GM12891 (cell line): ENCODE data around the gene CHCHD6.

ENCODE experiments used
- DNase-seq: peaks from one replicate; pipeline ENCODE4 v3.0.0; 2011; ENCODE audit warnings: low spot score; ENCODE audit not compliant: insufficient read length
- FAIRE-seq: peaks from 2 replicates; lab custom pipeline; 2011; peaks lifted over from hg19 to GRCh38; lab: Jason Lieb, UNC
- PAX5 ChIP-seq: IDR thresholded peaks from 2 replicates; pipeline ENCODE4 v1.6.1; 2011; ENCODE audit warnings: low read length, moderate library complexity, mild to moderate bottlenecking; ENCODE audit not compliant: insufficient read depth, severe bottlenecking
- POLR2A ChIP-seq: IDR thresholded peaks from 2 replicates; pipeline ENCODE4 v1.6.1; 2011; ENCODE audit warnings: low read depth, low read length, control low read depth
- POLR2AphosphoS5 ChIP-seq: IDR thresholded peaks from 2 replicates; pipeline ENCODE4 v1.6.1; 2011; ENCODE audit warnings: low read depth, low read length, control low read depth
- POU2F2 ChIP-seq: IDR thresholded peaks from 2 replicates; pipeline ENCODE4 v1.6.1; 2011; ENCODE audit warnings: low read depth, mild to moderate bottlenecking, control low read depth, low read length, moderate library complexity
- SPI1 ChIP-seq: IDR thresholded peaks from 2 replicates; pipeline ENCODE4 v1.6.1; 2011; ENCODE audit warnings: low read depth, low read length, control low read depth
- TAF1 ChIP-seq: IDR thresholded peaks from 2 replicates; pipeline ENCODE4 v1.6.1; 2011; ENCODE audit warnings: low read depth, low read length, control low read depth

The CHCHD6 gene

GRCh38 chr3:126914226-126914625 lies 210.2 kb downstream of the CHCHD6 start:
- DNase-seq (no peak), FAIRE-seq (no peak)
- no peak for TF ChIP-seq POLR2A
- no peak for TF ChIP-seq POU2F2
- no peak for TF ChIP-seq PAX5
- TF ChIP-seq SPI1: no peak
- no peak for TF ChIP-seq POLR2AphosphoS5
- no peak for TF ChIP-seq TAF1

- FAIRE-seq (no peak), DNase-seq (no peak)
- no peak for TF ChIP-seq POLR2A
Observed at GRCh38 chr3:126915015-126915414, 211.0 kb downstream of the CHCHD6 start.

GRCh38 chr3:126916546-126916945 lies 212.5 kb downstream of the CHCHD6 start:
- no peak for TF ChIP-seq POLR2AphosphoS5
- no peak for TF ChIP-seq POLR2A
- no peak for TF ChIP-seq POU2F2
- DNase-seq: no peak
- no peak for FAIRE-seq

GRCh38 chr3:126917232-126917804 lies 213.3 kb downstream of the CHCHD6 start:
- DNase-seq: no peak
- no peak for TF ChIP-seq POU2F2
- no peak for TF ChIP-seq TAF1
- no peak for TF ChIP-seq POLR2AphosphoS5
- no peak for TF ChIP-seq POLR2A
- no peak for TF ChIP-seq PAX5
- TF ChIP-seq SPI1: no peak
- no peak for FAIRE-seq

- TF ChIP-seq PAX5 (no peak), SPI1 (no peak), POLR2A (no peak), POU2F2 (no peak), TAF1 (no peak), POLR2AphosphoS5 (no peak)
- no peak for FAIRE-seq
- DNase-seq: no peak
Observed at GRCh38 chr3:126918355-126918821, 214.3 kb downstream of the CHCHD6 start.

- TF ChIP-seq SPI1: no peak
- no peak for TF ChIP-seq POU2F2
- TF ChIP-seq POLR2AphosphoS5: no peak
- no peak for TF ChIP-seq TAF1
- TF ChIP-seq PAX5: no peak
- TF ChIP-seq POLR2A: no peak
- no peak for FAIRE-seq
- no peak for DNase-seq
Observed at GRCh38 chr3:126921085-126921824, 217.2 kb downstream of the CHCHD6 start.

- TF ChIP-seq POLR2AphosphoS5: no peak
- no peak for TF ChIP-seq POLR2A
- no peak for TF ChIP-seq TAF1
- FAIRE-seq: no peak
Observed at GRCh38 chr3:126922466-126922865, 218.4 kb downstream of the CHCHD6 start.

GRCh38 chr3:126923423-126923822 lies 219.4 kb downstream of the CHCHD6 start:
- DNase-seq: no peak
- no peak for FAIRE-seq
- no peak for TF ChIP-seq PAX5
- no peak for TF ChIP-seq POLR2AphosphoS5
- TF ChIP-seq SPI1: no peak
- no peak for TF ChIP-seq POLR2A
- no peak for TF ChIP-seq TAF1
- no peak for TF ChIP-seq POU2F2

More at GRCh38 chr3:126922466-126922865, 218.4 kb downstream of the CHCHD6 start:
- DNase-seq: no peak

GRCh38 chr3:126923895-126924294 lies 219.9 kb downstream of the CHCHD6 start:
- TF ChIP-seq POU2F2: no peak
- no peak for TF ChIP-seq SPI1
- TF ChIP-seq POLR2A: no peak
- TF ChIP-seq POLR2AphosphoS5: no peak
- no peak for TF ChIP-seq PAX5
- TF ChIP-seq TAF1: no peak
- FAIRE-seq (no peak), DNase-seq (no peak)

GRCh38 chr3:126924458-126924857 lies 220.4 kb downstream of the CHCHD6 start:
- FAIRE-seq: no peak
- DNase-seq: no peak
- no peak for TF ChIP-seq TAF1
- TF ChIP-seq POLR2A: no peak
- no peak for TF ChIP-seq PAX5
- TF ChIP-seq SPI1: no peak
- no peak for TF ChIP-seq POLR2AphosphoS5
- no peak for TF ChIP-seq POU2F2
